Right lobe of liver (tissue), 6 donors: ENCODE measurements around the gene SPTA1. TPM values are rescaled to one million over a fixed set of nuclear protein-coding genes. Genes with fewer than 3 reads are reported as not detected.

Source experiments
- ATAC-seq, 4 donors: fragments of 200-7000 bp; cut with Tn5 transposase; one replicate each; pipeline ENCODE4 v1.9.1; 2020; ENCODE audit warnings: mild to moderate bottlenecking in 4 of 4, moderate library complexity in 4 of 4
- DNase-seq, 3 donors: peaks; one replicate each; pipeline ENCODE4 v3.0.0-alpha.2; 2020
- H3K27ac ChIP-seq, 3 donors: fragments of 200-600 bp; one replicate each; pipeline ENCODE4 v1.8.0; 2022
- H3K27me3 ChIP-seq, 2 donors: fragments of 200-600 bp; one replicate each; pipeline ENCODE4 v1.8.0; 2022
- H3K36me3 ChIP-seq, 4 donors: fragments of 200-600 bp; sonication (generic) in 1 of 4; one replicate each; pipeline versions ENCODE4 v1.5.1 to v1.8.0; 2017 to 2022; ENCODE audit warnings: control low read depth in 1 of 4
- H3K4me1 ChIP-seq, 4 donors: fragments of 200-600 bp; sonication (generic) in 1 of 4; one replicate each; pipeline versions ENCODE4 v1.5.1 to v1.8.0; 2017 to 2022; ENCODE audit warnings: control low read depth in 1 of 4
- H3K4me3 ChIP-seq, 3 donors: fragments of 200-600 bp; one replicate each; pipeline ENCODE4 v1.8.0; 2022
- H3K9me3 ChIP-seq, 4 donors: fragments of 200-600 bp; sonication (generic) in 1 of 4; one replicate each; pipeline versions ENCODE4 v1.5.1 to v1.8.0; 2017 to 2022; ENCODE audit warnings: control low read depth in 1 of 4
- CTCF ChIP-seq, 4 donors: fragments of 200-600 bp in 3 of 4; fragments of 450-650 bp in 1 of 4; IDR thresholded peaks; one replicate each; pipeline versions ENCODE4 v1.5.1 to v1.8.0; 2016 to 2022; ENCODE audit warnings: antibody characterized with exemption in 4 of 4, mild to moderate bottlenecking in 2 of 4
- POLR2A ChIP-seq: fragments of 450-650 bp; IDR thresholded peaks from one replicate; pipeline ENCODE4 v1.6.1; 2017; ENCODE audit warnings: antibody characterized with exemption, mild to moderate bottlenecking
- WGBS: methylation state at CpG from one replicate; pipeline ENCODE4 v1.1.6; 2018; ENCODE audit warnings: low coverage, low lambda C conversion rate; ENCODE audit not compliant: insufficient coverage; ENCODE audit errors: missing lambda C conversion rate; 5-methylcytosine and 5-hydroxymethylcytosine counted together
- intact Hi-C, 2 donors: fragments of 100-400 bp; cut with DNase I; formaldehyde crosslinking; loops; one replicate each; pipeline versions ENCODE4 v1.11.2 to v1.14.1; 2022
- total RNA-seq, 6 experiments: library from RNA; depleted of rRNA in 2 of 6; stranded (reverse); fragments of >200 nt in 2 of 6; fragmentation: NEBNext Ultra II Directional in 3 of 6; extraction: Animal tissue kit (Norgen Biotek cat#: 25700) in 3 of 6; gene quantifications; one replicate each; pipeline versions ENCODE4 v1.1.0 to v1.2.4, GENCODE V29; 2016 to 2023
- donor health status: DM: no; HTN: yes; CAD: no.
- donor health status: DM: no; HTN: no; CAD: no.
- donor health status: DM: no; HTN: no; CAD: no.
- donor health status: DM: no; HTN: yes; CAD: no.
- donor health status: DM: no; HTN: yes; CAD: no.

The SPTA1 gene
- total RNA-seq, 6 experiments from 2014 or later = 0.18 to 4.3 (median 1.0) TPM; not detected in 2

GRCh38 chr1:158611916-158612315 is 74.6 kb downstream of the SPTA1 start:
- H3K27ac ChIP-seq = no peak overlapping the region
- intact Hi-C loops = no loop called here
- 28% methylated on average over 3 of the region's 3 CpGs for WGBS
- no peaks in the 10 kb centered on the region for H3K9me3 ChIP-seq
- no peaks in the 10 kb centered on the region for H3K36me3 ChIP-seq
- ATAC-seq = no peak
- no peaks in the 10 kb centered on the region for H3K4me1 ChIP-seq
- no peak overlapping the region for H3K4me3 ChIP-seq
- no peak for DNase-seq
- no peak for TF ChIP-seq CTCF (IDR thresholded peaks at IDR 0.05)
- no peak for TF ChIP-seq POLR2A
- no peaks in the 10 kb centered on the region for H3K27me3 ChIP-seq

- no peaks in the 10 kb centered on the region for H3K27me3 ChIP-seq
- no peak for DNase-seq
- intact Hi-C loops = no loop called here
- no peaks in the 10 kb centered on the region for H3K9me3 ChIP-seq
- H3K27ac ChIP-seq = no peak overlapping the region
- no peaks in the 10 kb centered on the region for H3K36me3 ChIP-seq
- H3K4me3 ChIP-seq = no peak overlapping the region
- TF ChIP-seq POLR2A = no peak
- TF ChIP-seq CTCF (IDR thresholded peaks at IDR 0.05) = no peak
- H3K4me1 ChIP-seq = peaks cover 0 to 2% (median 0%) of the 10 kb centered on the region in 4 donors
- ATAC-seq = no peak
- 27% methylated on average over 1 of the region's 1 CpG for WGBS
Observed at GRCh38 chr1:158607296-158607695, 79.2 kb downstream of the SPTA1 start.

- Histone ChIP-seq H3K27ac (no peak within 1 kb of the TSS), H3K36me3 (no peaks in the 10 kb centered on the region), H3K4me1 (peaks cover 0 to 2% (median 0%) of the 10 kb centered on the region in 4 donors), H3K27me3 (no peaks in the 10 kb centered on the region), H3K4me3 (no peak within 1 kb of the TSS), H3K9me3 (no peaks in the 10 kb centered on the region)
- ATAC-seq = no peak
- TF ChIP-seq POLR2A (no peak), CTCF (IDR thresholded peaks at IDR 0.05) (no peak)
- no peak for DNase-seq
- intact Hi-C loops = no loop called here
- WGBS = 44% methylated on average over 1 of the region's 1 CpG
Observed at GRCh38 chr1:158604968-158605367, 81.5 kb downstream of the SPTA1 start, which contains the start of gene OR10Z1. Gene OR10Z1 (plus strand): TSS chr1:158605268. CDS start chr1:158606439, 1,171 bp downstream.

GRCh38 chr1:158600735-158601134 is 85.8 kb downstream of the SPTA1 start:
- Histone ChIP-seq H3K27me3 (no peaks in the 10 kb centered on the region), H3K9me3 (peaks cover 0 to 3% (median 0%) of the 10 kb centered on the region in 4 donors), H3K4me3 (no peak overlapping the region), H3K4me1 (peaks cover 0 to 2% (median 0%) of the 10 kb centered on the region in 4 donors), H3K36me3 (no peaks in the 10 kb centered on the region), H3K27ac (no peak overlapping the region)
- TF ChIP-seq POLR2A = no peak
- TF ChIP-seq CTCF (IDR thresholded peaks at IDR 0.05) = no peak
- intact Hi-C loops = no loop called here
- ATAC-seq = no peak
- no peak for DNase-seq
- 75% methylated on average over 2 of the region's 2 CpGs for WGBS

GRCh38 chr1:158586942-158587341 is 99.6 kb downstream of the SPTA1 start:
- Histone ChIP-seq H3K27me3 (no peaks in the 10 kb centered on the region), H3K4me3 (no peak overlapping the region), H3K4me1 (no peaks in the 10 kb centered on the region), H3K36me3 (no peaks in the 10 kb centered on the region), H3K9me3 (no peaks in the 10 kb centered on the region), H3K27ac (no peak overlapping the region)
- intact Hi-C loops = no loop called here
- no peak for TF ChIP-seq CTCF (IDR thresholded peaks at IDR 0.05)
- TF ChIP-seq POLR2A = no peak
- ATAC-seq = no peak
- WGBS = 50% methylated on average over 1 of the region's 1 CpG
- DNase-seq = no peak
